ENCODE measurements around the gene HHEX. TPM values are rescaled to one million over a fixed set of nuclear protein-coding genes. Genes with fewer than 3 reads are reported as not detected.
A peak's percentile ranks its signal among the peaks of the same experiment; 100 is the strongest.

Gene HHEX
- total and polyA plus RNA-seq, 2 of the 8 experiments (the other 6 are each of a cell fraction or from before 2014, with no cell fraction given), result 0.56 to 1.5 TPM

DNA sequence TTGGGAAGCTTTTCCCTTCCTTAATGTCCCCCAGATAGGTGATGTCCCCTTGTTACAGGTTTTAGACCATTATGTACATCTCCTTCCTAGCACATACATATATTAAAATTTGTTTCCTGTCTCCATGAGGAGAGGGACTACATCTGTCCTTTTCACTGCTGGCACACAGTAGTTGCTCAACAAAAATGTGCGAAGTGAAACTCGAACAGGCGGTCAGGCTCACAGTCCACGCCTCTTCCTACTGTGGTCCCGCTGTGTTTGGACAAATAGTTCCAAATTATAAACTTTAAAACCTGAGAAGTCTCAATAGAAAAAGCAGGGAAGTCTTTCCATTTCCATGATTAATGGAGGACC lies 1.2 kb upstream of the HHEX start:
- H2AK5ac ChIP-seq (ENCODE audit: low read depth, low read length), result no peak overlapping the region
- DNase-seq (ENCODE audit: low read depth in 1 of 2, low spot score in 2 of 2) (no peak), FAIRE-seq (no peak)
- H3K4ac ChIP-seq (replicated peaks; ENCODE audit: insufficient read length, low read depth, low read length), result no peak overlapping the region
- H3K23ac ChIP-seq (ENCODE audit: insufficient read length), result no peak overlapping the region
- H4K8ac ChIP-seq (ENCODE audit: extremely low read depth, insufficient read depth, low read length), result no peak overlapping the region
- no peaks in the 10 kb centered on the region for H3K9me3 ChIP-seq (ENCODE audit: insufficient read depth in 2 of 2, low read depth in 1 of 2, low read length in 1 of 2)
- H3K23me2 ChIP-seq (ENCODE audit: low read depth, low read length), result peaks cover 18% of the 10 kb centered on the region
- no peak overlapping the region for H2BK15ac ChIP-seq (ENCODE audit: low read length)
- no peak overlapping the region for H3K9ac ChIP-seq (replicated peaks in 1 of 4; ENCODE audit: extremely low read depth in 1 of 4, low read depth in 3 of 4, low read length in 3 of 4)
- H2AFZ ChIP-seq (ENCODE audit: low read length), result no peak overlapping the region
- H2BK5ac ChIP-seq (ENCODE audit: low read depth, low read length), result no peak overlapping the region
- H3K36me3 ChIP-seq (ENCODE audit: control insufficient read depth in 2 of 4, insufficient read depth in 4 of 4, low read length in 3 of 4), result no peaks in the 10 kb centered on the region
- H3K79me1 ChIP-seq (ENCODE audit: low read depth, low read length), result no peaks in the 10 kb centered on the region
- peaks cover 20 to 65% (median 51%) of the 10 kb centered on the region in 4 experiments for H3K27me3 ChIP-seq (replicated peaks in 1 of 4; ENCODE audit: control insufficient read depth in 3 of 4, extremely low read depth in 1 of 4, insufficient read depth in 3 of 4, low read length in 3 of 4)
- H4K5ac ChIP-seq (ENCODE audit: insufficient read length, low read depth, low read length), result no peak overlapping the region
- no peak overlapping the region for H3K18ac ChIP-seq (ENCODE audit: extremely low read depth, low read length)
- H3K14ac ChIP-seq (ENCODE audit: insufficient read length), result no peak overlapping the region
- peaks cover 0 to 9% (median 8%) of the 10 kb centered on the region in 4 experiments; a peak in 6 of 7 replicates for H3K4me1 ChIP-seq (replicated peaks in 1 of 4; ENCODE audit: control insufficient read depth in 3 of 4, insufficient read depth in 4 of 4, low read length in 3 of 4)
- H2BK12ac ChIP-seq (ENCODE audit: low read depth, low read length), result no peak overlapping the region
- no peak overlapping the region for H2BK20ac ChIP-seq (ENCODE audit: low read length)
- WGBS, 2 experiments (ENCODE audit: extremely low coverage in 1 of 2, insufficient coverage in 1 of 2, insufficient read length in 1 of 2, insufficient replicate concordance in 2 of 2, low coverage in 1 of 2, low lambda C conversion rate in 2 of 2, missing lambda C conversion rate in 1 of 2), result 52% methylated on average over 5 of the region's 5 CpGs; no CpG with 5 or more reads in 1 of the 2 experiments
- no peak overlapping the region for H2BK120ac ChIP-seq (replicated peaks; ENCODE audit: low read depth, low read length)
- H3K27ac ChIP-seq (ENCODE audit: low read depth, low read length), result no peak overlapping the region
- ChIA-PET POLR2A (ENCODE audit: partially characterized antibody) (interaction anchor here (0.9 kb wide), 1 partner anchor 11 kb away, joined by 4 read pairs; no protein-coding TSS in a partner anchor), CTCF (ENCODE audit: partially characterized antibody) (interaction anchor here (0.7 to 1.8 kb wide), 3 partner anchors 8 to 139 kb away, joined by 3 to 4 read pairs (median 4); no protein-coding TSS in a partner anchor)
- H4K20me1 ChIP-seq (replicated peaks in 1 of 2; ENCODE audit: control insufficient read depth in 1 of 2, insufficient read depth in 2 of 2, low read length in 2 of 2), result peaks cover 0 to 4% of the 10 kb centered on the region in 2 experiments
- H3K4me3 ChIP-seq (ENCODE audit: extremely low read depth in 1 of 4, insufficient read depth in 2 of 4, low read depth in 3 of 4, low read length in 4 of 4), result peak overlapping the region in 3 of 4 experiments; percentile 37 to 68 (median 61); a peak in 5 of 8 replicates
- TF ChIP-seq BRCA1 (IDR thresholded peaks at IDR 0.05; ENCODE audit: low read depth, low read length) (no peak), SIRT6 (IDR thresholded peaks at IDR 0.05; ENCODE audit: low read length) (no peak), SIX5 (IDR thresholded peaks at IDR 0.05; ENCODE audit: low read depth, low read length) (no peak), BACH1 (IDR thresholded peaks at IDR 0.05; ENCODE audit: low read length) (no peak)
- H3K79me2 ChIP-seq (ENCODE audit: control insufficient read depth in 1 of 2, insufficient read depth in 2 of 2, low read length in 2 of 2), result no peaks in the 10 kb centered on the region
- H3K4me2 ChIP-seq (ENCODE audit: insufficient read depth in 1 of 2, low read depth in 2 of 2, low read length in 2 of 2), result peak overlapping the region; percentile 66 to 96
- H3K56ac ChIP-seq (replicated peaks; ENCODE audit: insufficient read length, low read depth, low read length), result no peak overlapping the region
- no peak overlapping the region for H4K91ac ChIP-seq (replicated peaks; ENCODE audit: insufficient read length, low read length)

Measured in H1 (cell line).